Activated CD4-positive, CD25-positive, alpha-beta regulatory T cell (primary cell): Measurements from ENCODE around the gene GALNT2.

Experiments
- DNase-seq, 4 experiments: peaks; one replicate each; lab custom pipeline; 2025; lab: John Stamatoyannopoulos, UW

GALNT2 gene

DNA sequence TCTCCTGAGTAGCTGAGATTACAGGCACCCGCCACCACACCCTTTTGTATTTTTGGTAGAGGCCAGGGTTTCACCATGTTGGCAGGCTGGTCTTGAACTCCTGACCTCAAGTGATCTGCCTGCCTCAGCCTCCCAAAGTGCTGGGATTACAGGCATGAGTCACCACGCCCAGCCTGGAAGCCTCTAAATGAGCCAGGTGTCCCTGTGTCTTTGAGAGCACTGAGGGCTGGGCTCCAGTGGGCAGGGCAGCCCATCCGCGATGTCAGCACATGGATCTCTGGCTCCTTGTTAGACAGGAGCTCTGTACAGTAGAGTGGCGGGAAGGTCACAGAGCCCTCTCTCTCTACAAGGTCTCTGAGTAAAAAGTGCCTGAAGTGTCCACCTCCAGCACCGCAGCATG, 234.8 kb downstream of the GALNT2 start:
- DNase-seq, result no peak

GRCh38 chr1:230303069-230303468, 236.0 kb downstream of the GALNT2 start:
- DNase-seq, result no peak

- DNase-seq, result no peak
Measured at GRCh38 chr1:230303822-230304221, 236.8 kb downstream of the GALNT2 start.

DNA sequence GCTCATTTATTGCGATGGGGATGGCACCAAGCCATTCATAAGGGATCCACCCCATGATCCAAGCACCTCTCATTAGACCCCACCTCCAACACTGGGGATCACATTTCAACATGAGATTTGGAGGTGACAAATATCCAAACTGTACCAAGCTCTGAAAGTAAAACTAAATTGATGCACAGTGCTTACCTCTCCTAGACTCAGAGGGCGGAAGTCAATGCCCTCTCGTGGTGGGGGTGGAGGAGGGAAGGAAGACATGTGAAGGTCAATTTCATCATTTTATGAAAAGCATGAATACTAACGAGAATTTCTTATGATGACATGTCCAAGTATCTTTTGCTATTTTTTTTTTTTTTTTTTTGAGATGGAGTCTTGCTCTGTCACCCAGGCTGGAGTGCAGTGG, 239.1 kb downstream of the GALNT2 start:
- DNase-seq, result no peak

DNA sequence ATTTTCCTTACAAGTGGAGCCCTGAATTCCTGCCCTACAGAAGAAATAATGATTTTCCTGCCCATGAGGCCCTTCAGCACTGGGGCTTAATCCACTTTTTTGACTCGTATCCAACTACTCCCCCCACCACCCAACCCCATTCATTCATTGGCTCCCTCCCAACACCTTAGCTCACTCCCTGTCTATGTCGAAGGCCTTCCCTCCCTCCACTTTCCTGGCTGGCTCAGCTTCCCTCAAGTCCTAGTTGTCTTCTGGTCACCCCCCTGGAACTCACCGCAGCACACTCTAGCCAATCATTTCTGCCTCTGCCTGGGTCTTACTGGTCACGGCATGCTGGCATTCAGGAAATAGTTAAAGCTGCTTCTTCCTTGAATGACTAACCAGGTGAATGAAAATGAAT, 240.2 kb downstream of the GALNT2 start:
- no peak for DNase-seq

DNA sequence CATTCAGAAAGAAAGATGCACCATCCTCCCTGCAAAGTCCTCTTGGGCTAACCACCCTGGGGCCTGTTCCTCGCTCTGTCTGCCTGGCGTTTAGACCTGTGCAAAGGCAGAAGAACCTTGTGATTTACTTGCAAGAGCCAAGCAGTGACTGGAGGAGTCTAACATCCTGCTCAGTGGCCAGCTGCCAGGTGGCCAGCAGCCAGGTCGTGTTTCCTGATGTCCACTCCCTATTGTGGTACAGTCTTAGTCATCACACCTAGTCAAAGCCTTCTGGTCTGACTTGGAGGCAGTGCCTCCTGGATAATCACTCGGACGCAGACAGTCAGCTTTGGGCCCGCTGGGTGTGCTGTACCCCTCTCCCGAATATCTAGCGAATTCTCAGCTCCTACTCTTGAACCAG, 241.0 kb downstream of the GALNT2 start:
- DNase-seq, result no peak

- no peak for DNase-seq
Measured at GRCh38 chr1:230308821-230309220, 241.8 kb downstream of the GALNT2 start.

DNA sequence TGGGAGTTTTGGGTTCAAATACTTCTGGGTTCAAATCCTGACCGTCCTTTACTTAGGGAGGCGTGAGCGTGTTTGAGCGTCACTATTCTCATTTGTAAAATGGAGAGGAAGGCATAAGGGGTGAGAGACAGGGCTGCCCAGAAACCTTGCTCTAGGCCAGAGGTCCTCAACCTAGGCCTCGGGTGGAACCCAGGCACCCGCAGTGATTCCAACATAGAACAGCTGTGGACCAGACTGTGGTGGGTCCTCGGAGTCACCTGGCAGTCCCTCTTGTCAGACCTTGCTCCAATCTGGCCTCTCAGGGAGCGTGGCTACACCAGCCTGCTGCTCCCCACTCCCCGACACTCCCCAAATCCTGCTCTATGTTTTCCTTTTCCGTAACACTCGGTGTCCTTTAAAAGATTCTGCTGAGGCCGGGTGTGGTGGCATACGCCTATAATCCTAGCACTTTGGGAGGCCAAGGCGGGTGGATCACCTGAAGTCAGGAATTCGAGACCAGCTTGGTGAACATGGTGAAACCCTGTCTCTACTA, 242.7 kb downstream of the GALNT2 start:
- no peak for DNase-seq

DNA sequence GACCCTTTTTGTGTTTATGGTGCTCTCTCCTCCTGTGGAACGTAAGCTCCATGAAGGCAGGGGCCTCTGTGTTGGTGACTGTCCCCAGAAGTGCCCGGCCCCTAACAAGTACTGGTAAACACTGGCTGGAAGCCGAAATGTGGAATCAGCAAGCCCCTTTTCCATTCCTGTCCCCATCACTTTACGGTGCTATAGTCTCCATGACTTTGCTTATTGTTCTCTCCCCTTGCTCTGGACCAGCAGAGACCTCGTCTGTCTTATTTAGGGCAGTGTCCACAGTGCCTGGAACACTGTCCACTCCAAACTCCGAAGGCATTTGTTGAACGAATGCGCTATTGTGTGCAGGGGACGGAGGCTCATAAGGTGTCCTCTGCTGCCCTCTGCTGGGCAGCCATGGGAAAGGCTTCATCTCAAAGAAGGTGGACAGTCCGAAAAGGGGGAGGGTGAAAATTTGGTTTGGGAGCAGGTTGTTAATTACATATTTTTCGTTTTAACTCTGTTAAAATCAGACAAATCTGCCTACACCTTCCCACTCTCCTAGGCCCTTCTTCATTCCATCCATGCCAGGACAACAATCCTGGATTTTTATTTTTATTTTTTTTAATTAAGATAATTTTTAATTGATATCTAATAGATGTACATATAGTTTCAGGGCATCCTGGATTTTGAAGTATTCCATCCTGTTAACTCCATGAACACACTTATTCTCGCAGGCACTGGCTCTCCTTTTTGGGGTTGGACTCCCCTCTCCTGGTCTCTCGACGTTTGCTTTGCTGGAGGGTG, 243.5 kb downstream of the GALNT2 start:
- peak; percentile 15 to 22 (median 17) for DNase-seq

GRCh38 chr1:230312676-230313075, 245.6 kb downstream of the GALNT2 start:
- DNase-seq, result no peak

- no peak for DNase-seq
Measured at GRCh38 chr1:230313453-230314141, 246.6 kb downstream of the GALNT2 start.

- no peak for DNase-seq
Measured at GRCh38 chr1:230314142-230314470, 247.1 kb downstream of the GALNT2 start.

DNA sequence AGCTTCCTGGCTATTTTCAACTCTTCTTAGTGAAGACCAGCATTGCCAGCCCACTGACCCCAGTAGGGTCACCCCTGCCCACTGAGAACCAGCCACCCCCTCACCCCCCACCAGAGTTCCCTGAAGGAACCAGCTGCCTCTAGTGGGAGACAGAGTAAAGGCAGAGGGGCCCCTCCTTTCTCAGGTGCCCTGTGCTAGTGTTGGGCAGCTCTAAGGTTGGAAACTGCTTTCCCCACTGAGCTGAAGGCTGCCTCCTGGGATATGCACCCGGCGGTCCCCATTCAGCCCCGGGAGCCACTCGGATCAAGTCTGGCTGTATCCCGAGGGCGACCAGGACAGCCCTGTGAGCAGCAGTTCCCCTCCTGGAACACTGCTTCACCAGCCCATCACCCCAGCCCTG, 248.1 kb downstream of the GALNT2 start:
- no peak for DNase-seq

- DNase-seq, result no peak
Measured at GRCh38 chr1:230316864-230317745, 250.1 kb downstream of the GALNT2 start.

DNA sequence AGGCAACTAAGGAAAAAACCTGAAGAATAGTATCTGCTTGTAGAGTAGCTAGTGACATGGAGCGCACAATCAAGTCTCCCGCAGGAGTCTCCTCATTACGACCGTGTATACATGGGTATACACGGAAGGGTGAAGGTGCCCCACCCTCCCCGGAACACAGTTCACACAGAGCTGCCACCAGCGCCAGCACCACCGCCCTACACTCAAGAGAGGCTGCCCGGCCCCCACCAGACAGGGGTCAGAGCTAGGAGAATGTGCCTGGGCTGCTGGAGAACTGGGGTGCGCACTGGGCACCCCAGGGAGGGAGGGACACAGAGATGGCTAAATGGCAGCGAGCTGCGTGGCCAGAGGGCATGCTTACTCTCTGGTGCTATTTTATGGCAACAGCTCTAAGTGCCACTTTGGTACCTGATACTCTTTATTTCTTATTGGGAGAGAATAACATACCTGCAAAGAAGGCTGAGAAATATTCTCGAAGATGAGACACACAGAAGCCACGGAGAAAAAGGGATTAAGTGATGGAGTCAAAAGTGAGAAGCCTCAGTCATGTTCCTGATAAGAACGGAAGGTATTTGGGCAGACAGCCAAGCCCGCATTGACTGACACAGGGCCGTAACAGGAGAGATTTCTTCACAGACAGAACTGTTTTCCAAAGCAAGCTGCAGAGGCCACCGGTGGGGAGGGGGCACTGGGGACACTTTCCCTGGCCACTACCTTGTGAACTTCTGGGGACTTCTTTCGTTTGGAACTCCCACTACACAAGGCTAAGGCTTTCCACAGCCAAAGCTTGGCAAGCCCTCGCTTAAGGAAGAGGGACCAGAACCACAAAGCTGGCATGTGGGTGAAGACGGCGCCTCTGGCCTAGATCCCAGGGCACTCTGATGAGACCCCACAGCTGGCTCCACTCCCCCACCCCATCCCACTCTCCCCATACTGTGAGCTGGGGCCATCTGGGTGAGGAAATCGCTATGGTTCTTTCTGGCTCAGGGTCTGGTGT, 251.1 kb downstream of the GALNT2 start:
- no peak for DNase-seq

DNA sequence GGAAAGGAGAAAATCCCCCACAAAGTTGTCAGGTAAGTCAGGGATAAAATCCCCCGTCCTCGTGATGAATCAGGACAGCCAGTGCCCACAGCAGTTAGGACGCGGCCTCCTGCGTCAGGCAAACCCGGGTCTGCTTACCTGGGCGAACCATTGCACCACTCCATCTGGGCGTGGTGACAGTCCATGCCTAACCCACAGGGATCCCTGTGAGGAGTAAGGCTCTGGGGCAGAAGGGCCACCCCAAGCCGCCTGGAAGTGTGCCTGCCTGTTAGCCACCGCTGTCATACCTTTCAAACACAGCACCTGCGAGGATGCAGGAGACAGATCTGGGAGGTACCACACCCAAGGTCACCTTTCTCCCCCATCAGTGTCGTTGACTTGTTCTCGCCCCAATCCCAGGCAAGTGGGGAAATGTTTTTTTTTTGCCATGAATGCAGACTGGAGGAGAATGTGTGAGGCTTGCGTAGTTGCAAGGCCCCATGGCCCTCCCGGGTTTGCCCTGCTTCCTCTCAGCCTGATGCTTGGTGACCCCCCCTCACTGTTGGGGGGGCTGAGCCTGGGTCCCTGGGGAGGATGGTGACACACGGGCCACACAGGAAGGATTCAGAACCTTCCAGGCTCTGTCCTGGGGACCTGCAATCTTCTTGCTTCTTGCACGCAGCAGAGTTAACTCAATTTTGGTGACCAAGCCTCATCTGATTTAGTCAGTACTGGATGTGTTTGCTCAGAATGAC, 252.1 kb downstream of the GALNT2 start:
- DNase-seq, result no peak

DNA sequence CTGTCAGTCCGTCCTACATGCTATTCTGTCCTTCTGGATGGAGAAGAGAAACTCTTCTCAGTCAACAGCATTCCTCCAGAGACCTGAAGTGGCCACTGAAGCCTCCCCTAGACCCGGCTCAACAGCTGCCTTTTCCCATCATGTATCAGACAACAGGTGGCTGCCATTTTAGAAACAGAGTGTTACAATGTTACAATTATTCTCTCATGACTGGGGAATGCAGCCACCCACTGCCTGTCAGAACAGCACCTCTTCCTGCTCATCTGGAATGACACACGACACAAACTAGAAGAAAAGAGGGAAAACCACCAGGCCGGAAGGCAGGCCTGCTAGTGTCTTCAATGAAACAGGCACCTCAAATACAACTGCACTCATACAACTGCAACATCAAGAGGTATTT, 253.8 kb downstream of the GALNT2 start:
- no peak for DNase-seq

DNA sequence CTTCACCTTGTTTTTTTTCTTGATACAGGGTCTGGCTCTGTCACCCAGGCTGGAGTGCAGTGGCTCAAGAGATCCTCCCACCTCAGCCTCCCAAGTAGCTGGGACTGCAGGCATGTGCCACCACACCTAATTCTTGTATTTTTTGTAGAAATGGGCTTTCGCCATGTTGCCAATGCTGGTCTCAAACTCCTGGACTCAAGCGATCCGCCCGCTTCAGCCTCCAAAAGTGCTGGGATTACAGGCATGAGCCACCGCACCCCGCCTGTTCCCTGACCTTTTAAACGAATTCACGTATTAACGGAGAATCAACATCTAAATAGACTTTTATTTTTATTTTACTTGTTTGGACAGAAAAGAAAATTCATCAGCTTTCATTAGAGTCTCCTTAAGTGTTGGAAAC, 254.3 kb downstream of the GALNT2 start:
- no peak for DNase-seq

DNA sequence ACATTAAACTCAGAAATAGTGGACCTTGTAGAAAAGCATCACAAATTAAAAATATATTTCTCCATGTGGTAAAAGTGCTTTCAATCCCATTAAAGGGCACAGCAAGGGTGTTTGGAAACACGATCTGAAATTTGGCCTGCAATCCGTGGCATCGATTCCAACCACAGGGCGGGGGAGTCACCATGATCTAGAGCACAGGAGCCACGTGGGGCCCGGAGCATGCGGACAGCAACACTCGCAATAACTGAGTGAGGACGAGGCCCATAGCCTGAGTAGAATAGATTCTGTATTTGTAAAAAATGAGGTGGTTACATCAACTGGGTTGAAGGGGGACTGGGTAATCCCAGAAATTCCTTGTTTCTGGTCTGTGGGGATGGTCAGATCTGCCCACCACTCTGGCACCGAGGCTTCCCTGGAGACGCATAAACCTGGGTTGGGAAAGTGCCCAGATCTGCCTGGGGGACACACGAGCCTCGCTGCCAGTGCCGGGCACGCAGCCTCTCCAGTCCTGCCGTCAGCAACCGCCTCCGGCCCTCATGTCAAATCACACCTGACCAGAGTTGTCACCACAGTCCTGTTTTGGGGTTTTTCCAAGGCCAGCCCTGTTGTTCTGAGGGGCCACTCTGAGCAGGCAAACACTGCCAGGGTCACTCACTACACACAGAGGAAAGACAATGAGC, 254.8 kb downstream of the GALNT2 start:
- DNase-seq, result no peak

DNA sequence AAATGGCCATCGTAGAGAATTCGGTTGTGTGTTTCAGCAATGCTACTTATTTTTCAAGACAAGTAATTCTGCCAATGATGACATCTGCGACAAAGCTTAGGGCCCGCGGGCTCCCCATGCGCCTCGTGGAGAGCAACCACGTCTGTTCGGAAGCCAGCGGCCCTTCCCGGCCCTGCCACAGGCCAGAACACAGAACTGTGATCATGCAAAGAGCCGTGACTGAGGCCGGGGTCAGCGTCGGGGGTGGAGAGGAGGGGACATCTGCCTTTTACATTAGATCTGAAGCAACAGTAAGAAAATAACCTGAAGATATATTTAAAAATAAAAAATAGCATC, 255.4 kb downstream of the GALNT2 start:
- no peak for DNase-seq
